ENCODE results near the gene CMSS1.

DNA sequence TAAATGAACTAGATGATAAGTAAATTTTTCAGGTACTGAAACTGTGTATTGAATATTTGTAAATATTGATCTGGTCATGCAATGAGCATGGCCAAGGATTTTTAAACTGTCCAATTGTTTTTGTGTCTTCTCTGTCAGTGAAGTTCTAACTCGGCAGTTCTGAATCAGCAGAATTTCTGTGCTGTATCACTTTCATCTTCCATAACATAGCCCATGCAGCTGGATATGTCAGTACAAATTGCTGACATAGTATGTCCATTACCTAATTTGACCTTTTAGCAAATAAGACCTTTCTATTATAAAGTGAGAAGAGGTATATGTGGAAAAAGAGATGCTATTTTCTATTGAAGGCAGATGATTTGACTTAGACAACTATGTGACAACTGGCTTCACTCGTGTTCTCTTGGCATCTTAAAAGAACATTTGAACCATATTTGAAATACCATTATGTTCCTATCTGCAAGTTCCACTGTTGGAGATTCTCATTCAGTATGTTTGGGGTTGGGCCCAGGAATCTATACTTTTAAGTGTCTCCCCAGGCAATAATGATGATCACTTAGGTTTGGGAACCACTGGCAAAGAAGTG, 90.4 kb downstream of the CMSS1 start:
- TF ChIP-seq, protein P1, sequence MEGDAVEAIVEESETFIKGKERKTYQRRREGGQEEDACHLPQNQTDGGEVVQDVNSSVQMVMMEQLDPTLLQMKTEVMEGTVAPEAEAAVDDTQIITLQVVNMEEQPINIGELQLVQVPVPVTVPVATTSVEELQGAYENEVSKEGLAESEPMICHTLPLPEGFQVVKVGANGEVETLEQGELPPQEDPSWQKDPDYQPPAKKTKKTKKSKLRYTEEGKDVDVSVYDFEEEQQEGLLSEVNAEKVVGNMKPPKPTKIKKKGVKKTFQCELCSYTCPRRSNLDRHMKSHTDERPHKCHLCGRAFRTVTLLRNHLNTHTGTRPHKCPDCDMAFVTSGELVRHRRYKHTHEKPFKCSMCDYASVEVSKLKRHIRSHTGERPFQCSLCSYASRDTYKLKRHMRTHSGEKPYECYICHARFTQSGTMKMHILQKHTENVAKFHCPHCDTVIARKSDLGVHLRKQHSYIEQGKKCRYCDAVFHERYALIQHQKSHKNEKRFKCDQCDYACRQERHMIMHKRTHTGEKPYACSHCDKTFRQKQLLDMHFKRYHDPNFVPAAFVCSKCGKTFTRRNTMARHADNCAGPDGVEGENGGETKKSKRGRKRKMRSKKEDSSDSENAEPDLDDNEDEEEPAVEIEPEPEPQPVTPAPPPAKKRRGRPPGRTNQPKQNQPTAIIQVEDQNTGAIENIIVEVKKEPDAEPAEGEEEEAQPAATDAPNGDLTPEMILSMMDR (IDR thresholded peaks at IDR 0.05) = no peak
- TF ChIP-seq POLR2A (IDR thresholded peaks at IDR 0.05) = no peak
